GM15510 (cell line): ENCODE measurements around the gene ACAD8.

ENCODE experiments used
- POLR2A ChIP-seq: IDR thresholded peaks from 3 replicates; pipeline ENCODE4 v1.6.1; 2011; ENCODE audit warnings: borderline replicate concordance; ENCODE audit not compliant: insufficient read length; ENCODE audit errors: extremely low read depth

Gene ACAD8

GRCh38 chr11:134233729-134234179 lies 19.6 kb upstream of the ACAD8 start:
- TF ChIP-seq POLR2A, result no peak

GRCh38 chr11:134235399-134235798 lies 18.0 kb upstream of the ACAD8 start:
- TF ChIP-seq POLR2A, result no peak

GRCh38 chr11:134236834-134237556 lies 16.4 kb upstream of the ACAD8 start:
- no peak for TF ChIP-seq POLR2A

- no peak for TF ChIP-seq POLR2A
Measured at GRCh38 chr11:134237557-134237922, 15.8 kb upstream of the ACAD8 start.

- TF ChIP-seq POLR2A, result no peak
Measured at GRCh38 chr11:134238956-134239355, 14.4 kb upstream of the ACAD8 start.

- TF ChIP-seq POLR2A, result no peak
Measured at GRCh38 chr11:134240592-134240991, 12.8 kb upstream of the ACAD8 start.

GRCh38 chr11:134242376-134242775 lies 11.0 kb upstream of the ACAD8 start:
- TF ChIP-seq POLR2A, result no peak

- no peak for TF ChIP-seq POLR2A
Measured at GRCh38 chr11:134243913-134244312, 9.5 kb upstream of the ACAD8 start.

- TF ChIP-seq POLR2A, result no peak
Measured at GRCh38 chr11:134244593-134244992, 8.8 kb upstream of the ACAD8 start.

- no peak for TF ChIP-seq POLR2A
Measured at GRCh38 chr11:134245434-134245833, 7.9 kb upstream of the ACAD8 start.

GRCh38 chr11:134246100-134246499 lies 7.3 kb upstream of the ACAD8 start:
- no peak for TF ChIP-seq POLR2A

GRCh38 chr11:134246678-134247077 lies 6.7 kb upstream of the ACAD8 start:
- no peak for TF ChIP-seq POLR2A

GRCh38 chr11:134248910-134249480 lies 4.4 kb upstream of the ACAD8 start:
- TF ChIP-seq POLR2A, result no peak

- TF ChIP-seq POLR2A, result no peak
Measured at GRCh38 chr11:134250246-134250645, 3.1 kb upstream of the ACAD8 start.

GRCh38 chr11:134250675-134251074 lies 2.7 kb upstream of the ACAD8 start:
- no peak for TF ChIP-seq POLR2A
